HCT116 (cell line): ENCODE data around the gene C1orf116.

ENCODE experiments used
- EZH2 ChIP-seq: fragments of 200-600 bp; sonication (generic); IDR thresholded peaks from 2 replicates; pipeline ENCODE4 v1.6.1; 2017; ENCODE audit warnings: antibody characterized with exemption, mixed run types
- EZH2phosphoT487 ChIP-seq: fragments of 200-600 bp; IDR thresholded peaks from 2 replicates; pipeline ENCODE4 v1.6.1; 2018; ENCODE audit warnings: antibody characterized with exemption, borderline replicate concordance
- POLR2A ChIP-seq: IDR thresholded peaks from 2 replicates; pipeline ENCODE4 v1.7.0; 2011; ENCODE audit warnings: borderline replicate concordance; ENCODE audit not compliant: insufficient read depth, insufficient read length; ENCODE audit errors: extremely low read depth
- POLR2AphosphoS5 ChIP-seq: IDR thresholded peaks from 2 replicates; pipeline ENCODE4 v1.6.1; 2011; ENCODE audit warnings: mild to moderate bottlenecking, low read depth, low read length, moderate library complexity
- SIN3A ChIP-seq: IDR thresholded peaks from 2 replicates; pipeline ENCODE4 v1.6.1; 2012; ENCODE audit warnings: low read depth
- TF ChIP-seq, protein P1 (sequence below): IDR thresholded peaks from 2 replicates; pipeline ENCODE4 v1.6.1; 2012
- TF ChIP-seq, protein P2 (sequence below), 3 experiments: fragments of 200-600 bp in 1 of 3; sonication (generic) in 1 of 3; IDR thresholded peaks in 2 of 3; conservative IDR thresholded peaks in 1 of 3; 2 replicates each; pipeline ENCODE4 v1.5.1; 2012 to 2017; ENCODE audit warnings: low read depth in 2 of 3, low read length in 2 of 3, antibody characterized with exemption in 1 of 3, borderline replicate concordance in 1 of 3, control low read depth in 1 of 3, mild to moderate bottlenecking in 1 of 3, mixed read lengths in 1 of 3, mixed run types in 1 of 3, moderate library complexity in 1 of 3; ENCODE audit not compliant: insufficient read depth in 1 of 3
- TF ChIP-seq, protein P3 (sequence below): IDR thresholded peaks from 2 replicates; pipeline ENCODE4 v1.6.1; 2011; ENCODE audit warnings: mild to moderate bottlenecking, low read length, moderate library complexity; ENCODE audit not compliant: insufficient replicate concordance; ENCODE audit errors: extremely low read depth

DNA sequence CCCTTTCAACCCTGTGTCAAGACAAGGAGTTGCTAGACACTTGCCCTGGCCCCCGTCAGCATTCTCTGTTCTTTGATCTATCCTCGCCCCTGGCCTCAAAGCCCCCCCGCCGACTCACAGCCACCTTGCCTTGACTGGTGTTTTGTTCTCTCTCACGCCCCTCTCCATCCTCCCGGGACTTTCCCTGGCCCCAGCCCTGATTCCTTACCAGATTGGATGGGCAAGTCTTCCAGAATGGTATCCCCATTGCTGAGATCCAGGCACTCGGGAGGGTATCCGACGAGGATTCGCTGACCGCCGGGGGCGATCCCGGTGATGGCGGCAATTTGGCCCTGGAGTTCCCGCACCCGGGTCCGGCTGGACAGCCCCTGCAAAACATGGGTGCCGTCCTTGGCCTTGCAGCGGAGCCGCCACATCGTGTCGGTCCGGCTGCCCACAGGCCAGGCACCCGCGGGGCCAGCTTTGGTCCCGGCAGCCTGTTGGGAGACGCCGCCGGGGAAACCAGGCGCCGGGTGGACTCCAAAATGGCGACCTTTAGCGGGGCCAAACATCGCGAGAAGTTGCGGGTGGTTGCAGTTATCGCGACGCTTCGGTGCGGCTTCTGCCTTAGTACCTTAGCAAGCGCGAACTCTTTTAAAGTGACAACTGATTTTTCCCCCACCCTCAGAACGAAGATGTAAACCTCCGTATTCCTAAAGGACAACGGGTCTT lies 18.1 kb upstream of the C1orf116 start:
- TF ChIP-seq, protein P1, sequence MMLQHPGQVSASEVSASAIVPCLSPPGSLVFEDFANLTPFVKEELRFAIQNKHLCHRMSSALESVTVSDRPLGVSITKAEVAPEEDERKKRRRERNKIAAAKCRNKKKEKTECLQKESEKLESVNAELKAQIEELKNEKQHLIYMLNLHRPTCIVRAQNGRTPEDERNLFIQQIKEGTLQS: no peak
- TF ChIP-seq, protein P2, sequence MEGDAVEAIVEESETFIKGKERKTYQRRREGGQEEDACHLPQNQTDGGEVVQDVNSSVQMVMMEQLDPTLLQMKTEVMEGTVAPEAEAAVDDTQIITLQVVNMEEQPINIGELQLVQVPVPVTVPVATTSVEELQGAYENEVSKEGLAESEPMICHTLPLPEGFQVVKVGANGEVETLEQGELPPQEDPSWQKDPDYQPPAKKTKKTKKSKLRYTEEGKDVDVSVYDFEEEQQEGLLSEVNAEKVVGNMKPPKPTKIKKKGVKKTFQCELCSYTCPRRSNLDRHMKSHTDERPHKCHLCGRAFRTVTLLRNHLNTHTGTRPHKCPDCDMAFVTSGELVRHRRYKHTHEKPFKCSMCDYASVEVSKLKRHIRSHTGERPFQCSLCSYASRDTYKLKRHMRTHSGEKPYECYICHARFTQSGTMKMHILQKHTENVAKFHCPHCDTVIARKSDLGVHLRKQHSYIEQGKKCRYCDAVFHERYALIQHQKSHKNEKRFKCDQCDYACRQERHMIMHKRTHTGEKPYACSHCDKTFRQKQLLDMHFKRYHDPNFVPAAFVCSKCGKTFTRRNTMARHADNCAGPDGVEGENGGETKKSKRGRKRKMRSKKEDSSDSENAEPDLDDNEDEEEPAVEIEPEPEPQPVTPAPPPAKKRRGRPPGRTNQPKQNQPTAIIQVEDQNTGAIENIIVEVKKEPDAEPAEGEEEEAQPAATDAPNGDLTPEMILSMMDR (IDR thresholded peaks at IDR 0.05 in 2 of 3, conservative IDR thresholded peaks at IDR 0.05 in 1 of 3; ENCODE audit: borderline replicate concordance in 1 of 3, insufficient read depth in 1 of 3, low read depth in 2 of 3, low read length in 2 of 3): no peak
- TF ChIP-seq, protein P3, sequence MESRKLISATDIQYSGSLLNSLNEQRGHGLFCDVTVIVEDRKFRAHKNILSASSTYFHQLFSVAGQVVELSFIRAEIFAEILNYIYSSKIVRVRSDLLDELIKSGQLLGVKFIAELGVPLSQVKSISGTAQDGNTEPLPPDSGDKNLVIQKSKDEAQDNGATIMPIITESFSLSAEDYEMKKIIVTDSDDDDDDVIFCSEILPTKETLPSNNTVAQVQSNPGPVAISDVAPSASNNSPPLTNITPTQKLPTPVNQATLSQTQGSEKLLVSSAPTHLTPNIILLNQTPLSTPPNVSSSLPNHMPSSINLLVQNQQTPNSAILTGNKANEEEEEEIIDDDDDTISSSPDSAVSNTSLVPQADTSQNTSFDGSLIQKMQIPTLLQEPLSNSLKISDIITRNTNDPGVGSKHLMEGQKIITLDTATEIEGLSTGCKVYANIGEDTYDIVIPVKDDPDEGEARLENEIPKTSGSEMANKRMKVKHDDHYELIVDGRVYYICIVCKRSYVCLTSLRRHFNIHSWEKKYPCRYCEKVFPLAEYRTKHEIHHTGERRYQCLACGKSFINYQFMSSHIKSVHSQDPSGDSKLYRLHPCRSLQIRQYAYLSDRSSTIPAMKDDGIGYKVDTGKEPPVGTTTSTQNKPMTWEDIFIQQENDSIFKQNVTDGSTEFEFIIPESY: peak; percentile 99
- TF ChIP-seq EZH2phosphoT487: no peak
- no peak for TF ChIP-seq POLR2A
- peak; percentile 83 for TF ChIP-seq POLR2AphosphoS5
- peak; percentile 77 for TF ChIP-seq SIN3A
- TF ChIP-seq EZH2: no peak
